Progenitor cell of endocrine pancreas (in vitro differentiated cells): ENCODE data around the gene NMNAT2. TPM values are rescaled to one million over a fixed set of nuclear protein-coding genes. Genes with fewer than 3 reads are reported as not detected.

Source experiments
- DNase-seq: peaks from one replicate; pipeline ENCODE4 v3.0.0; 2021; ENCODE audit warnings: low spot score; ENCODE audit not compliant: unreplicated experiment
- H3K27ac Mint-ChIP-seq: 2 replicates; pipeline ENCODE4 v1.8.0; 2021; ENCODE audit warnings: mild to moderate bottlenecking, moderate library complexity, mixed read lengths
- H3K27me3 Mint-ChIP-seq: 2 replicates; pipeline ENCODE4 v1.8.0; 2021; ENCODE audit warnings: mixed read lengths
- H3K36me3 Mint-ChIP-seq: 2 replicates; pipeline ENCODE4 v1.8.0; 2022; ENCODE audit warnings: mixed read lengths; ENCODE audit not compliant: insufficient read depth
- H3K4me1 Mint-ChIP-seq: 2 replicates; pipeline ENCODE4 v1.8.0; 2021; ENCODE audit warnings: low read depth, mixed read lengths
- H3K4me3 Mint-ChIP-seq: 2 replicates; pipeline ENCODE4 v1.8.0; 2021; ENCODE audit warnings: low read depth, mild to moderate bottlenecking, moderate library complexity, mixed read lengths
- H3K9me3 Mint-ChIP-seq: 2 replicates; pipeline ENCODE4 v1.8.0; 2021; ENCODE audit warnings: low read depth, mixed read lengths
- CTCF ChIP-seq: fragments of 200-600 bp; sonication (generic); IDR thresholded peaks from one replicate; pipeline ENCODE4 v1.5.0; 2021; ENCODE audit warnings: antibody characterized with exemption, mild to moderate bottlenecking; ENCODE audit not compliant: unreplicated experiment
- total RNA-seq: library from RNA; stranded (reverse); gene quantifications from 2 replicates; pipeline ENCODE4 v1.2.1, GENCODE V29; 2021

NMNAT2 gene
- total RNA-seq, 1 donor from 2014 or later = 3.1 TPM

- peaks cover 4% of the 10 kb centered on the region for H3K27me3 Mint-ChIP-seq
- H3K4me3 Mint-ChIP-seq = no peak overlapping the region
- TF ChIP-seq CTCF = no peak
- DNase-seq = no peak
- peaks cover 3% of the 10 kb centered on the region for H3K9me3 Mint-ChIP-seq
- H3K36me3 Mint-ChIP-seq = no peaks in the 10 kb centered on the region
- H3K4me1 Mint-ChIP-seq = no peaks in the 10 kb centered on the region
- H3K27ac Mint-ChIP-seq = no peak overlapping the region
Measured at GRCh38 chr1:183394435-183394834, 23.7 kb downstream of the NMNAT2 start.

GRCh38 chr1:183391863-183392262 lies 26.3 kb downstream of the NMNAT2 start:
- H3K27me3 Mint-ChIP-seq = peaks cover 4% of the 10 kb centered on the region
- H3K4me3 Mint-ChIP-seq = no peak overlapping the region
- H3K9me3 Mint-ChIP-seq = no peaks in the 10 kb centered on the region
- no peaks in the 10 kb centered on the region for H3K4me1 Mint-ChIP-seq
- H3K27ac Mint-ChIP-seq = no peak overlapping the region
- no peak for DNase-seq
- H3K36me3 Mint-ChIP-seq = no peaks in the 10 kb centered on the region
- TF ChIP-seq CTCF = no peak

- TF ChIP-seq CTCF = no peak
- no peak overlapping the region for H3K27ac Mint-ChIP-seq
- no peak for DNase-seq
- no peak overlapping the region for H3K4me3 Mint-ChIP-seq
- no peaks in the 10 kb centered on the region for H3K4me1 Mint-ChIP-seq
- no peaks in the 10 kb centered on the region for H3K36me3 Mint-ChIP-seq
- peaks cover 4% of the 10 kb centered on the region for H3K27me3 Mint-ChIP-seq
- H3K9me3 Mint-ChIP-seq = no peaks in the 10 kb centered on the region
Measured at GRCh38 chr1:183390561-183390960, 27.6 kb downstream of the NMNAT2 start.

- no peaks in the 10 kb centered on the region for H3K4me1 Mint-ChIP-seq
Measured at GRCh38 chr1:183388735-183389134, 29.4 kb downstream of the NMNAT2 start.

GRCh38 chr1:183385340-183386144 lies 32.6 kb downstream of the NMNAT2 start:
- Mint-ChIP-seq H3K27me3 (no peaks in the 10 kb centered on the region), H3K36me3 (no peaks in the 10 kb centered on the region), H3K27ac (no peak overlapping the region), H3K9me3 (no peaks in the 10 kb centered on the region), H3K4me1 (no peaks in the 10 kb centered on the region), H3K4me3 (no peak overlapping the region)
- DNase-seq = no peak
- no peak for TF ChIP-seq CTCF

More at GRCh38 chr1:183388735-183389134, 29.4 kb downstream of the NMNAT2 start:
- no peak for DNase-seq
- Mint-ChIP-seq H3K36me3 (no peaks in the 10 kb centered on the region), H3K9me3 (no peaks in the 10 kb centered on the region), H3K4me3 (no peak overlapping the region), H3K27ac (no peak overlapping the region), H3K27me3 (no peaks in the 10 kb centered on the region)
- TF ChIP-seq CTCF = no peak
